NCI-H526 (cell line): ENCODE data around the gene PCDHGA12.
A peak's percentile ranks its signal among the peaks of the same experiment; 100 is the strongest.

Experiments used
- DNase-seq, 2 experiments: peaks; one replicate each; lab custom pipeline; 2025; lab: John Stamatoyannopoulos, UW

Gene PCDHGA12

GRCh38 chr5:141439411-141440141 lies 9.3 kb downstream of the PCDHGA12 start:
- peak; percentile 77 to 80 for DNase-seq

- DNase-seq = no peak
These were observed 10.0 kb downstream of the PCDHGA12 start for GRCh38 chr5:141440341-141440740.

GRCh38 chr5:141441571-141442170 lies 11.4 kb downstream of the PCDHGA12 start:
- DNase-seq = no peak

GRCh38 chr5:141465351-141465750 lies 35.0 kb downstream of the PCDHGA12 start:
- DNase-seq = no peak

DNA sequence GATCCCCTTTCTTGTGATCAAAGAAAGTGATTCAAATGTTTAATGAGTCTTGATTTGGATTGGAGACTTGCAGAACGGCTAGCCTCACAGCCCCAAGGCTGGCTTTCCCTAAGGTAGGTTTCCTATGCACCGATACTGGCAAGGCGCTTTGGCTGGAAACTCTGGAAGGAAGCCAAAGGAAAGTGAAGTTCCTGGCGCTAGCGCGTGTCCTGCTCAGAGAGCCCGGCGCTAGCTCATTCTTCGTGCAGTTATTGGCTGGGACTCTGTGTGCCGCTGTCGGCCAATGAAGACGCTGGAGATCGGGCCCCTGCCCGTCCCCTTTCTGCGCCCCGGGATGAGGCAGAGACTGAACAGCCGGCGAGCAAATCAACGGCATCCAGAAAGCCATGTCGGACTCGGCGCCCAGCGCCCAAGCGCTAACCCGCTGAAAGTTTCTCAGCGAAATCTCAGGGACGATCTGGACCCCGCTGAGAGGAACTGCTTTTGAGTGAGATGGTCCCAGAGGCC lies 45.4 kb downstream of the PCDHGA12 start, which contains the start of gene PCDHGC3:
Gene PCDHGC3, plus strand, starts transcription at position 342 of the 507 bp plus-strand sequence. Its CDS starts 151 bp downstream, at position 493.
- peak; percentile 80 to 94 for DNase-seq

DNA sequence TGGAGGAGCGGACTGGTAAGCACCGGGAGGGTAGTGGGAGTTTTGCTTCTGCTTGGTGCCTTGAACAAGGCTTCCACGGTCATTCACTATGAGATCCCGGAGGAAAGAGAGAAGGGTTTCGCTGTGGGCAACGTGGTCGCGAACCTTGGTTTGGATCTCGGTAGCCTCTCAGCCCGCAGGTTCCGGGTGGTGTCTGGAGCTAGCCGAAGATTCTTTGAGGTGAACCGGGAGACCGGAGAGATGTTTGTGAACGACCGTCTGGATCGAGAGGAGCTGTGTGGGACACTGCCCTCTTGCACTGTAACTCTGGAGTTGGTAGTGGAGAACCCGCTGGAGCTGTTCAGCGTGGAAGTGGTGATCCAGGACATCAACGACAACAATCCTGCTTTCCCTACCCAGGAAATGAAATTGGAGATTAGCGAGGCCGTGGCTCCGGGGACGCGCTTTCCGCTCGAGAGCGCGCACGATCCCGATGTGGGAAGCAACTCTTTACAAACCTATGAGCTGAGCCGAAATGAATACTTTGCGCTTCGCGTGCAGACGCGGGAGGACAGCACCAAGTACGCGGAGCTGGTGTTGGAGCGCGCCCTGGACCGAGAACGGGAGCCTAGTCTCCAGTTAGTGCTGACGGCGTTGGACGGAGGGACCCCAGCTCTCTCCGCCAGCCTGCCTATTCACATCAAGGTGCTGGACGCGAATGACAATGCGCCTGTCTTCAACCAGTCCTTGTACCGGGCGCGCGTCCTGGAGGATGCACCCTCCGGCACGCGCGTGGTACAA lies 46.0 kb downstream of the PCDHGA12 start:
- peak; percentile 58 to 76 for DNase-seq

DNA sequence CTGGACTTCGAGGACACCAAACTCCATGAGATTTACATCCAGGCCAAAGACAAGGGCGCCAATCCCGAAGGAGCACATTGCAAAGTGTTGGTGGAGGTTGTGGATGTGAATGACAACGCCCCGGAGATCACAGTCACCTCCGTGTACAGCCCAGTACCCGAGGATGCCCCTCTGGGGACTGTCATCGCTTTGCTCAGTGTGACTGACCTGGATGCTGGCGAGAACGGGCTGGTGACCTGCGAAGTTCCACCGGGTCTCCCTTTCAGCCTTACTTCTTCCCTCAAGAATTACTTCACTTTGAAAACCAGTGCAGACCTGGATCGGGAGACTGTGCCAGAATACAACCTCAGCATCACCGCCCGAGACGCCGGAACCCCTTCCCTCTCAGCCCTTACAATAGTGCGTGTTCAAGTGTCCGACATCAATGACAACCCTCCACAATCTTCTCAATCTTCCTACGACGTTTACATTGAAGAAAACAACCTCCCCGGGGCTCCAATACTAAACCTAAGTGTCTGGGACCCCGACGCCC lies 46.8 kb downstream of the PCDHGA12 start:
- peak in 1 of 2 experiments; percentile 45 for DNase-seq

DNA sequence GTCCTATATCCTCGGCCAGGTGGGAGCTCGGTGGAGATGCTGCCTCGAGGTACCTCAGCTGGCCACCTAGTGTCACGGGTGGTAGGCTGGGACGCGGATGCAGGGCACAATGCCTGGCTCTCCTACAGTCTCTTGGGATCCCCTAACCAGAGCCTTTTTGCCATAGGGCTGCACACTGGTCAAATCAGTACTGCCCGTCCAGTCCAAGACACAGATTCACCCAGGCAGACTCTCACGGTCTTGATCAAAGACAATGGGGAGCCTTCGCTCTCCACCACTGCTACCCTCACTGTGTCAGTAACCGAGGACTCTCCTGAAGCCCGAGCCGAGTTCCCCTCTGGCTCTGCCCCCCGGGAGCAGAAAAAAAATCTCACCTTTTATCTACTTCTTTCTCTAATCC lies 47.5 kb downstream of the PCDHGA12 start:
- DNase-seq = peak; percentile 20 to 39

DNA sequence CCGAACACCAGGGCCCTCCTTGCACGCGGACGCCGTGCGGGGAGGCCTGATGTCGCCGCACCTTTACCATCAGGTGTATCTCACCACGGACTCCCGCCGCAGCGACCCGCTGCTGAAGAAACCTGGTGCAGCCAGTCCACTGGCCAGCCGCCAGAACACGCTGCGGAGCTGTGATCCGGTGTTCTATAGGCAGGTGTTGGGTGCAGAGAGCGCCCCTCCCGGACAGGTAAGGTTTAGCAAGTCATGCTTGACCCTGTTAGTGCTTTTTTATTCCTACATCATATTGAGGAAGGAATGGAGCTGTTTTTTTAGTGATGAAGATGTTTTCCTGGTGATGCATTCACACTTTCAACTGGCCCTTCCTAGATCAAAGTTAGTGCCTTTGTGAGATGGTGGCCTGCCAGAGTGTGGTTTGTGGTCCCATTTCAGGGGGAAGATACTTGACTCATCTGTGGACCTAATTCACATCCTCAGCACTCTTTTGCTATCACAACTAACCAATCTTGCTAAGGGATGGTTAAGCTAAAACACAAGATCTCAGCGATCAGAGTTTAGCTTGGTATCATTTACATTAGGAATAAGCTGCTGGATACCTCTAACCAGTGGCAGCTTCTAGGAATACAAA lies 48.1 kb downstream of the PCDHGA12 start:
- DNase-seq = peak; percentile 87 to 92

GRCh38 chr5:141479776-141480175 lies 49.5 kb downstream of the PCDHGA12 start:
- peak; percentile 33 to 34 for DNase-seq
